Right ventricle myocardium superior (tissue), 1 donor: ENCODE data around the gene BOD1L2. TPM values are rescaled to one million over a fixed set of nuclear protein-coding genes. Genes with fewer than 3 reads are reported as not detected.

Experiments
- ATAC-seq: fragments of 200-7000 bp; cut with Tn5 transposase; one replicate; pipeline ENCODE4 v1.9.1; 2020; ENCODE audit warnings: mild to moderate bottlenecking; ENCODE audit not compliant: poor library complexity
- DNase-seq: peaks from one replicate; pipeline ENCODE4 v3.0.0-alpha.2; 2020
- intact Hi-C: fragments of 100-400 bp; cut with DNase I; formaldehyde crosslinking; loops from one replicate; pipeline ENCODE4 v1.11.2; 2022
- long read RNA-seq: library from polyadenylated mRNA; unstranded; transcript quantifications from one replicate; pipeline ENCODE4 v2.0.0, GENCODE V29; 2021
- total RNA-seq: library from RNA; stranded (reverse); fragmentation: NEBNext Ultra II Directional; extraction: Animal tissue kit (Norgen Biotek cat#: 25700); gene quantifications from one replicate; pipeline ENCODE4 v1.2.1, GENCODE V29; 2021
- donor health status: DM: no; HTN: yes; CAD: no; lungs with severe emphysema.

Gene BOD1L2
- total RNA-seq: not detected
- long read RNA-seq: 0 reads

DNA sequence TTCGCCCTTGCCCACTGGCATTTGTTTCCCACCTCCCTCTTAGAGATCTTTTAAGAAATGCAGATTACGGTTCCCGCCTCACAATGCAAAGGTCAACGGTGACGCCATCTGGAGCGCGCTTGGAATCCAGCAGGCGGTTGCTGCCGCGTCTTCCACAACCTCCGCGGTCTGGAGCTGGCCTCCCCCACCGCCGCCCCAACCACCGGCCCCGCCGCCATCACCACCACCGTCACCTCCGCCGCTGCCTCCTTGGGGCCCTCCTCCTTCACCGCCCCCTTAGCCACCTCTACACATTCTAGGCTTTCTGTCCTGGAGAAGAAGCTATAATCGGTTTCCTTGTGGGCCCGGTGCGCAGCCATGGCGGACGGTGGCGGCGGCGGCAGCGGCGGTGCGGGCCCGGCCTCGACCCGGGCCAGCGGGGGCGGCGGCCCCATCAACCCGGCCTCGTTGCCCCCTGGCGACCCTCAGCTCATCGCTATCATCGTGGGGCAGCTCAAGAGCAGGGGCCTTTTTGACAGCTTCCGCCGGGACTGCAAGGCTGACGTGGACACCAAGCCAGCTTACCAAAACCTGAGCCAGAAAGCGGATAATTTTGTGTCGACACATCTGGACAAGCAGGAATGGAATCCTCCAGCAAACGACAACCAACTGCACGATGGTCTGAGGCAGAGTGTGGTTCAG is at the start of gene BOD1L2:
TSS of gene BOD1L2 (plus strand) at position 132 of the 681 bp plus-strand sequence. CDS start at position 358, 226 bp downstream.
- no peak for ATAC-seq
- intact Hi-C loops: no loop called here
- DNase-seq: no peak

DNA sequence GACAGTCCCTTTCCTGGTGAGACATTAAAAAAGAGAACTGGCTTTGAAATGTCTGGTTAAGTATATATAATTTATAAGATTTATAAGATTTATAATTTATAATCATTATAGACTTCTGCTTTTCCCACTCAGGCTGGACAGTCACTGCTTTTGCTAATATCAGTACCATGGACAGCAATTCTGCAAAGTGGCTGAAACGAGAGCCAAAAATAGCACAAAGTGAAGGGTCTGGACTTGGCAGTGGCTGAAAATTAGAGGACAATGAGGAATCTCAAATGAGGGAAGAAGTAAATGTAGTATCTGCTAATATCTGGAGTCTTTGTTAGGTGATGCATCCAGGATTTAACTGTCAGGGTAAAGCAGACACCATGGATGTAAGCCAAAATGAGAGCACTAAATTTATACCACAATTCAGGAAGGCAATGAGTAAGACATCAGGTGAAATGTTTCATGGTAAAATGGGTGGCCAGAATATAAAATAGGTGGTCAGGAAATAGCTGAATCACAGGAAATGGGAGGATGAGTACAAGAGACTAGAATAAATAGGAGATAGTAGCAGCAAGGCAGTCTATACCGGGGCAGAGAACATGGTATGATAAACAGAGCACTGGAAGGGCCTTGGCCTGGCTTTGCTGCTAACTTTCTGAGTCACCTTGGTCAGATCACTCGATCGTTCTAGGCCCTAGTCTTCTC is 39.6 kb upstream of the BOD1L2 start:
- ATAC-seq: peak; percentile 69
- intact Hi-C loops: no loop called here
- no peak for DNase-seq

DNA sequence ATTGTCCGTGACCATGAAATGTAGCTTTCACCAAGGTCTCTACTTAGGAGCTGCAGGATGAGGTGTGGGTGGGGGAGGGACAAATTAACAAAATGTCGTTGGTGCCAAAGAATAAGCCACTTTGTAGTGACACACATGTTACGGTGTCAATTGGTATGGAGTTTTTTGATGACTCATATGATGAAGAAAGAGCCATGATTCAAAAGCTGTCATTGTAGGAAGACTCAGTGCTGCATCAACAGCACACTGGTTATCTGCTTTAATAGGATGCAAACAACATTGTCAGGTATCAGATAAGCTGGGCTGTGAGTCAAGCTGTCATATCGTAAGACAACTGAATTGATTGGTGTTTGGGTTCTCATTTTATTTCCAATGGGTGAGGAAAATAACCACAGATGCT is 36.6 kb upstream of the BOD1L2 start:
- DNase-seq: no peak
- ATAC-seq: no peak
- intact Hi-C loops: no loop called here

DNA sequence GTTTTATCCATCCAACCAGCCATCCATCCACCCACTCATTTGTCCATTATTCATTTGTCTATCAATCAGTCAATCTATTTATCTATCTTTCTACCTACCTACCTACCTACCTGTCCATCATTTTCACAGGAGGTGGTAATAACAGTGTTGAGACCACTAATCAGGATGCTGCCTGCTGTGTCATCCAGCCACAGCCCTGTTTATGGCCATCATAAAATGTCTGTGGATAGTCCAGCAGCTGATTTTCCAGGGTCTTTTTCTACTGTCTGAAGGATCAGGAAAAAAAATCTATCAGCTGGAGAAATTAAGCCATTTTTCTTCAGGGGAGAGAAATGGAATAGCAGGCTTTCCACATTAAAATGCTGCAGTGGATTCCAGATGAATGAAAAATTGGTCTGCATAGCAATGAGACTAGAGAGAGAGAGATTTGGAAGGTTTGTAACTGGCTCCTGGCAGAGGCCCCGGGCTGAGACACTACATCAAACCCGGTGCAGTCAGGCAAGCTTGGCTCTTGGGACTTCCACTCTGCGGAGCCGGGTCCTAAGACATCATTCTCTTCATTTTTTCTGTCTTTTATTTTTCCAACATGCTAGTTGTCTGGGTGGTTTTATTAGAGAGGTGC is 33.0 kb upstream of the BOD1L2 start:
- DNase-seq: no peak
- no peak for ATAC-seq
- intact Hi-C loops: no loop called here

DNA sequence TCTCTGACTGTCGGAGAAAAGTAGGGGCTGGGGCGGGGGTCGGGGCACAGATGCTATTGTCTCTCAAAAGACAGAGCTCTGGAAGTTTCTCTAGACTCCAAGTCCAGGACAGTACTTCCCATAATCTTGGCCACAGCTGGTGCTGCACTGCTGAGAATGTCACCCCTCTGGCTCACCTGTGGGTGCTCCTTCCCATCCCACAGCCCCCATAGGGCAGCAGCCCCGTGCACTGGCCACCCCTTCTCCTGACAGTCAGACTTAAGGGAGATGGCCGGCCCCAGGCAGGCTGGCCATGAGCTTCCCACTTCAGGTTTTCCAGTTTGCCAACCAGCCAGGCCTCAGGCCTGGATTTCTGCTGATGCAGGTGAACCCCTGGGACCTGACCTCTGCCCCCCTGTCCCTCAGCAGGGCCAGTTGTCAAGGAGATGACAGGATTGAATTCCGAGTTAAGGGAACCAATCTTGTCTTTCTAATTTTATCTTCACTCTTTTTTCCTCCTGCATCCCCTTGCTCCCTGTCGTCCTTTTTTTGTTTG is 30.2 kb upstream of the BOD1L2 start:
- DNase-seq (no peak), ATAC-seq (no peak)

DNA sequence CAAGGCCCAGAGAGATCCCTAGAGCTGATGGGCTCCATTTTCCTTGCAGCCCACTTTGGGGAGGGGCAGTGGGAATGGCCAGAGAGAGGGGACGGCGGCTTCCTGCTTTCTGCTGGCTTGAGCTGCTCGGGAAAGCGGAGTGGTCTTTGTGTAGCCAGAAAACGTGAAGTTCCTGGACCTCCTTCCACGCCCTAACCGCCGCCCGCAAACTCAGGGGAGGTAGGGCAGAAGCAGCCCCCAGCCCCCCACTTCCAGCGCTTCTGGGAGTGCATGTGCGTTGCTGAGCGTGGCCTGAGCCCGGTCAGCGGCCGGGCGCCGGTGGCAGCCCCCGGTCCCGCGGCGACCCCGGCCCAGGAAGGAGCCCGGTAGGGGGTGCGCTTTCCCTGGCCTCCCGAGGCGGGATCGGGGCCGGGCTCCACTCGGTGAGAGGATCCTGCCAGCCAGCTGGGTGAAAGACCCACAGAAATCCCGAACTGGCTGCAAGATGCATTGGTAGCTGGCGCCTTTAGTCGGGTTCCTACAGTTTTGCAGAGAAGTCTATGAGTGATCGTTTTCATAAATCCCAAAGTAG is 25.3 kb upstream of the BOD1L2 start:
- no peak for ATAC-seq
- intact Hi-C loops: no loop called here
- DNase-seq: no peak

More for the DNA sequence above, 30.2 kb upstream of the BOD1L2 start:
- intact Hi-C loops: no loop called here

DNA sequence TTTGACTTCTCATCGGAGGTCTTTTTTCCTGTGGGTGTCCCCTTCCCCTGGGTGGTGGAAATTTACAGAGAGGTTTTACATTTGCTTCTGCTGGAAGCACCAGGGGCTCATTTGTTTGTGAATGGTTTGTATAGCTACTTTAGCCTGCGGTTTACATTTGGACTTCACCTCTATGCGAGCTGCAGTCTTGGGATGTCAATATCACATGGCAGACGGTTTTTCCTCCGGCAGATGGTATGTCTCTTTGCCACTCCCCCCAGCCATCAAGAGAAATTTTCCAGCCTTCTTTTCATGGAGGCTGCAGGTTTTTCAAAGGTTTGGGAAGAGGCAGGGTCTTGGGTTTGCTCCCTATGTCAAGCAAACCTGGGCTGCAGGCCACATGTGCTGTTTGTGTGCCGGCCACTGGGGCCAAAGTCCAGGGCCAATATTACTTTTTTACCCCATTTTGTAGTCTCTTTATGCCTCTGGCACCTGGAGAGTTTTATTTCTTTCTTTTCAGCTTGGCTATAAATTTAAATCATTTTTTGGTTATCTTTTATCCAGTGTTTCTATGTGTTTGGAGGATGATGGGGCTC is 23.9 kb upstream of the BOD1L2 start:
- ATAC-seq: no peak
- no peak for DNase-seq
- intact Hi-C loops: no loop called here

DNA sequence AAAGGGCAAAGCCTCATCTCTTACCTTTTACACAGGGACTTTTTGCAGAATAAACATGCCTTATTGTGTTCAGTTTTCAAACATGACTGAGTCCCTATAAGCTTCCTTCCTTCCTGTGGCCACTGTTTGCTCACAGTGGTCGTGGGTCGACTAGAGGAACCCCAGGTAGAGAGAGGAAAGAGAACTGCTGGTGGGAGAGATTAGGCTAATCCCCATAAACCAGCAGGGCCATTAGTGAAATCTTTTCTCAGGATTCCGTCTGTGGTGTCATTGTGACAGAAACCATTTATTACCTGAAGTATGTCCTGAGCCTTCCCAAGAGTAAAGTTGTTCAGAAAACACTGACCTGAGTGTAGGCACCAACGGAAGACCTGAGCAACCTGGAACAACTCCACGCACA is 21.3 kb upstream of the BOD1L2 start:
- DNase-seq: no peak
- intact Hi-C loops: no loop called here
- ATAC-seq: no peak

DNA sequence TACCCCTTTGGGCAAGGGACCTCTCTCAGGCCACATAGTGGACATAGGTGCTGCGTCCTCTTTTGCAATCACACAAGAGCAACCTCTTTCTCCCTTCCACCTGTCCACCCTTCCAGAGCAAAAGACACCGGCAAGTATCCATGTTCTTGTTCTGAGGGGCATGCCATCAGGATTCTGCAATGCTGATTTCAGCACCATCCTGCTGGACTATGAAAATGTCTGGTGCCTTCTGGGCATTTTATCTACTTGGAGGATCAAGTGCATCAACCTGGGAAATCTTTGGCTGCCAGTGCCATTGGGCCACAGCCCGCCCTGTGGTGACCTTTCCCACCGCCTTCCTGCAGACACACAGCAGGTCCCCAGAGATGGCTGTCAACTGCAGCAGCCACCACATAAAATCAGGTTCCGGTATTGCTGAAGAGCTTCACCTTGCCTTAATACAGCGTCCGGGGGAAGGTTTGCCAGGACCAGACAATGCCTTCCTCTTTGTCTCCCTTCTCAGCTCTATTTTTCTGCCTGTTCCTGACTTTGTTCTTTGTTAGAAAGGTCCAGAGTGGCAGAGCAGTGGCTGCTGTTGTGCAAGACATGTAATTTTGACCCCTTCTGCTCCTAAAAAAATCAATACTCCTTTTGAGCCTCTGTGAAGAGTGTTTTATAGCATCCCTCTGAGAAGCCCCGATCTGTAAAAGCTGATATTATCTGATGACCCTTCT is 18.5 kb upstream of the BOD1L2 start:
- intact Hi-C loops: no loop called here
- DNase-seq (no peak), ATAC-seq (no peak)

DNA sequence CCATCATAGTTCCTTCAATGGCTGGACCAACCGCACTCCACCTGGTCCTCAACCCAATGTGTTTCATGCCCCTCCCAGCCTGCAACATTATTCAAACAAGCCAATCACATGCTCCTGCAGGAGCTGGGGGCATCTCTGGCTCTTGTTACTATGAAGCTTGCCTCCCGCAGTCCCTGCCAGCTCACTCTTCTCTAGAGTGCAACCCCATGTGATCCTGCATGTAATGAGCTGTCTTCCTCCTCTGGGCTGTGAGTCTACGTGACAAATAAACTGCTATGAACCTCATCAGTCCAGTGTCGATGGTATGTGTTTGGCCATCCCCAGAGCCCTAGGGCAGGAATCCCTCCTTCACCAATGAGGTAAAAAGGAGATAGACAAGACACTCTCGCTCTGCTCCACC is 15.8 kb upstream of the BOD1L2 start:
- DNase-seq (no peak), ATAC-seq (no peak)
- intact Hi-C loops: no loop called here

DNA sequence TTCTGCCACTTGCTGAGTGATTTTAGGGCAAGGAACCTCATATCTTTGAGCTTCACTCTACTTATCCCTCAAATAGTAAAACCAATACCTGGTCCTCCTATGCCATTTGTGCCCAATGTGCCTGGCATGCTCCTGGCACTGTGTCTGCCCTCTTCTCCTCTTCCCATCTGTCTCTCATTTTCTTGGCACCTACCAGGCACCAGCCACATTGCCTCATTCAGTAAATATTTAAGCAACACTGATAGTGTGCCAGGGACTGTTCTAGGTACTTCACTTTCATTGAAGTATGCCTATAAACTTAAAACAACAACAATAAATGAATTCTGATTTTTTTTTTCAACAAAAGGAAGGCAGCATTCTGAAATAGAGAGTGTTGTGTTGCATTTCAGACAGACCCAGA is 15.1 kb upstream of the BOD1L2 start:
- no peak for DNase-seq
- intact Hi-C loops: no loop called here
- no peak for ATAC-seq

DNA sequence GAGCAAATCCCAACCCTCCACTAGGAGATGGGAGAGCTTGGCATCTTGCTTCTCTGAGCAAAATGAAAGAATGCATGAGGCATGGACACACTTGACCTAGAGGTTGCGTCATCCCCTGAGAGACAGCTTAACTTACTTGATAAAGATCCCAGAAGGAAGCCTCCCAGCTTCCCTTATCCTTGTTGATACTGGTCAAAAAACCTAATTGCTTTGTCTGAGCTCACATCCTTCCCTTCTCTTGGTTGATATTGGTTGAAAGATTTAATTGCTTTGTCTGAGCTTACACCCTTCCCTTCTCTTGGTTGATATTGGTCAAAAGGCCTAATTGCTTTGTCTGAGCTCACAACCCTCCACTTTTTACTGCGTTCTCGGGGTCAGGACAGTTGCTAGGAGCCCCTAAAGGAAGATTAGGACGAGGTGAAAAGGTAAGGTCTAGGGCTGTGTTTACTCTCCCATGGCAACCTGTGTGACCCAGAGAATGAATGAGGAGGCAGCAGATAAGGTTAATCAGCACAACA is 12.2 kb upstream of the BOD1L2 start:
- no peak for ATAC-seq
- intact Hi-C loops: no loop called here
- DNase-seq: no peak

DNA sequence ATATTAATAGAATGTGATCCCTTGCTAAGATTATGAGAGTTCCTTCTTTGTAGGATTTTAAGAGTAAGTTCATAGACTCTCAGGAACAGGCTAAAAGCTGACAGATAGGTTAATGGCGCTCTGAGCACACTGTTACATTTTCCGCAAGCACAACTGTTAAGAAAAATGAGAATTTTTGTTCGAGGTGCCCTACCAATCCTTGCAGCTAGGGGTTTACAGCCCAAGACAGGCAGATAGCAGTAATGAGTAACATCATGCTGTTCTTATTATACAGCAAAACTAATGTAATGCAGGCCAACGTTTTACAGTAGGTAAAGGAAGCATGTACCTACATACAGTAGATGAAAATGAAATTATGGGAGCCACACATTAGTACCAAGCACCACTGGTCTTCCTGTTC is 11.2 kb upstream of the BOD1L2 start:
- ATAC-seq (no peak), DNase-seq (no peak)
- intact Hi-C loops: no loop called here

DNA sequence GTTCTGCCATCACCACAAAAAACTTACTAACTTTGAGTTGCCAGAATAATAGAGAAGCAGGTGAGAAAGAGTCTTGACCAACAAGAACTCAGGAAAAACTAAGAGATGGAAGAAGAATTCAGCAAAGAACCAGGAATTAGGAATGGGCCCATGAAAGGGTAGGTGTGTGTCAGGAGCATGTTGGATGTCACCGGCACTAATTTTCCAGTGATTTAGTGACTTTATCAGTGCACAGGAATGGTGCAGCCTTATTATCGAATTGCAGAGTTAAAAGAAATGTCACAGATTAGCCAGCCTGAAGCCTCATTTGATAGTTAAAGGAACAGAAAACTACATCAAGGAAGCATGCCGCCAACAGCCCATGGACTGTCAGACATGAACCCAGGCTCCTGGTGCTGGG is 9.0 kb upstream of the BOD1L2 start:
- ATAC-seq (no peak), DNase-seq (no peak)
- intact Hi-C loops: no loop called here

DNA sequence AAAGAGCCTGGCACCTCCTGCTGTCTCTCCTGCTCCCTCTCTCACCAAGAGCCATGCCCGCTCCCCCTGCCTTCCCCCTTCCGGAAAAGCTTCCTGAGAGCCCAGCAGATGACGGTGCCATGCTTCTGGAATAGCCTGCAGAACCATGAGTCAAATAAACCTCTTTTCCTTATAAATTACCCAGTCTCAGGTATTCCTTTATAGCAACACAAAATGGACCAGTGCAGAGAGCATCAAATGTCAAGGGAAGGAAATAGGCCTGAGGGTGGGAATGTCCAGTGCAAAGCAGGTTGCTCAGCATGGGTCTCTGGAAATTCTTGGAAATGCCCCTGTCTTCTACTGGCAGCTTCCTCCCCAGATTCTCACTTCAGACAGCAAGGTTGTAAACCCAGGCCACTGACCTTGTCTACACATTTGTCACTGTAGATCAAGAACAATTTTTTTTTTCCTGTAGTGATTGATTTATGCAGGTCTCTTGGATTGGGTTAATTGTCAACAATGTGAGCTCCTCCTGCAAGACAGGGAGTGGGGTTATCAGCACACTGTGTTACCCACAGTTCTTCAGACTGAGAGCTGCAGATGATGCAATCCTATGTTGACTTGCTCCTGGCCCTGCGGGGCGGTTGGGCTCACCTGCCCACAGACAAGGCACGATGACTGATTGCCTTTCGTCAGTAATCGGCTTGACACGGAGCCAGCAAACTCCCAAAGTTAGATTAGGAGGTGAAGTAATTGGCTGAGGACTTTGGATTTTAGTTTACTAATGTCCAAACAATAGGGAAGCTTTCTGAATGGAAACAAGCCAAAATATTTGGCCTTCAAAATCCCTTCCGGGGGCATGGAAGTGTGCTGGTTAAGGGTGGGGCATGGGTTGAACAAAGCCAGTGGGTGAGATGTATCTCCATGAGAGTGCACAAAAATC is 5.4 kb upstream of the BOD1L2 start:
- ATAC-seq (no peak), DNase-seq (no peak)
- intact Hi-C loops: no loop called here

DNA sequence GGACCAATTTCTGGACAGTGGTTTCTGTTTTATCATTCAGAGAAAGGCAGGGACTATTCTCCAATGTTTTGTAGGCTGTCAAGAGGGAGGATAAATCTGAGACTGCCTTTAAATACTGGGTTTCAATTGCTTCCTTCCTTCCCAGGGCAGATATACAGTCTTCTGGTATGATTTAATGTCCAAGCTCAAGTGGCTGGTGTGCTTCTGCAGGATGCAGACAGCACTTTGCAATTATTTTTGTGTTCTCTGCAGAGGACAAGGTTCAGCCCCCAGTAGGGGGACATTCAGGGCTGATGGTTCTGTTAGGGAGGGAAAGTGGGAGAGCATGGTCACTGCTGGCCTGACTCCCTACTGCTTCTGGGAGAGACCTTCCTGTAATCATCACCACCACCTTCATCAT is 4.6 kb upstream of the BOD1L2 start:
- no peak for DNase-seq
- ATAC-seq: no peak
- intact Hi-C loops: no loop called here

DNA sequence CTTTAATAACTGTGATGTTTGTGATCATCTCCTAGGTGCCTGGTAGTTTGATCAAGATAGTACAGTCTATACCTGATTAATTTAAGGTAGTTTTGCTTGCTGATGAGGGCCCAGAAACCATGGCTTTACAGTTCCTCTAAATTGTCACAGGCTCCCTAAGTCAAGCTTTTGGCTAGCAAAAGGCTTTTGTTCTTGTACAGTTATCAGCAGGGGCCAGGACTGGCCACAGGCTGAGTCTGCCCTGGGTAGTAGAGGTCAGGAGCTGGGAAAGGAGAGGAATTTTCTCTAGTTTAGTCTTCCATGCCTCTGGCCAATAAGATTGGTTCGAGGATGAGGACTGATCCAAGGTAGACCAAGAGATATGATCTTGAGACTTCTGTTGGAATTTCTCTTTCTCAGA is 3.6 kb upstream of the BOD1L2 start:
- no peak for DNase-seq
- intact Hi-C loops: no loop called here
- ATAC-seq: no peak
